GM21737 (cell line): ENCODE measurements around the gene LYSMD1.

Source experiments
- ATAC-seq: cut with Tn5 transposase; IDR thresholded peaks from one replicate; pipeline ENCODE4 v1.9.1; 2021; ENCODE audit warnings: mild to moderate bottlenecking, moderate library complexity; ENCODE audit not compliant: unreplicated experiment

LYSMD1 gene

GRCh38 chr1:151176514-151177045 lies 10.9 kb upstream of the LYSMD1 start:
- no peak for ATAC-seq

- ATAC-seq: no peak
These were observed 10.2 kb upstream of the LYSMD1 start, which contains the start of gene TMOD4 for GRCh38 chr1:151175863-151176262. TSS of gene TMOD4 (minus strand) at chr1:151175981. CDS start at chr1:151174875, 1,106 bp downstream.

DNA sequence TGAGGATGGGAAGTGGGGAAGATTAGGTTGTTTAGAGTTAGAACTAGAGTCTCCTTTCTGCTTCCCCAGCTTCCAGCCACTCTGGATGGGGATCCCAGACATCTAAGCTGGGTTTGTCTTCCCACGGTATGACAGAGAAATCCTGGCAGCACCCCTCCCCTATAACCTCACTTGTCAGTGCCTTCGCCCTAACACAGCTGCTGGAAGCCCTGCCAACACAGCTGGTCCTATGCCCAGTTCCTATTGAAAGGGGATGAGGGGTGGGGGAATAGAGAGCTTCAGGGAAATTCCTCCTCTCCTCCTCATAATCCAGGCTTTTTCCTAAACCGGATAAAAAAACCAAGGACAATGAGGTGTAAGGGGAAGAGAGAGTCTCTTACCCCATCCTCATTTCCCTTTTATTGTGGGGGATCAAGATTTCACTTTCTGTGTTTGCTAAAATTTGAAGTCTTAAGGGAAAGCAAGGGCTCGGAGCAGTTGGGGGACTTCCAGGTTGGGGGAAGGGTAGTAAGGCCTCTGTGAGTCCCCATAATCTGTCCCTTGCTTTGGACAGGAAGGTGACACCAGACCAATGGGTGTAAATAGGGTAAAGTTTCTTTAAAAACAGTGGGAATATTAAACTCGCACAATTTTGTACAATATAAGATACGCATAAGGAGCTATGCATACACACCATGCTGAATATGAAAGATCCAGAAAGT lies 9.5 kb upstream of the LYSMD1 start:
- no peak for ATAC-seq

DNA sequence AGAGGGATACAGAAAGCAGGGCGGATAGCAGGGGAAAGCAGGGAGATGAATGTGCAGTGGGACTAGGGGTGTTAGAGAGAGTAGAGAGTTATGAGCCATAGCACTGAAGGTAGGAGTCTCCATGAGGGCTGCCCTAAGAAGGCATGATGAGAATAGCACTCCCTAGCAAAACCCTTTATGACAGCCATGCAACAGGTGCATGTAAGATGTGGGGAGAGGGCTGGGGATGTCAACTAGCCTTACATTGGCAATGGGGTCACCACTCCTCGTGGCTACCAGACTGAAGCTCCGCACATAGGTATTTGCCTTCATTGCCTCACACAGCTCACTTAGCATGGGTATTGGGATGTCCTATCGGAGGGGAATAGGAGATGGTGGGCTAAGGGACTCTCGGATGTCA lies 5.5 kb upstream of the LYSMD1 start:
- ATAC-seq: no peak

DNA sequence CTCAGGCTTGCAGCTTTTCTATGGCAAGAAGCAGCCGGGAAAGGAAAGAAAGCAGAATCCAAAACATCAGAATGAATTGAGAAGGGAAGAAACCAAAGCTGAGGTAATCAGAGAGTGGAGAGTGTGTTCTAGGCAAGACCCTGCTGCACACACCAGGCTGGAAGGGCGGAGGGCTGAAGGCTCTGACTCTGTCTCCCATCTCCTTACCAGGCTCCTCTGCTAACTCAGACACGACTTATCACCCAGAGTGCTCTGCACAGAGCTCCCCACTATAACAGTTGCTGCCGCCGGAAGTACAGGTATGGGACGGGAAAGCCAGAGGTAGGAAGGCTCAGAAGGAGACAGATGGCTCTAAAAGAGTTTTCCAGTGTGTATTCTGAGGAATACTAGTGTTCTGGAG lies 1.4 kb upstream of the LYSMD1 start:
- no peak for ATAC-seq

- no peak for ATAC-seq
These were observed 829 bp upstream of the LYSMD1 start for GRCh38 chr1:151166505-151166956.

DNA sequence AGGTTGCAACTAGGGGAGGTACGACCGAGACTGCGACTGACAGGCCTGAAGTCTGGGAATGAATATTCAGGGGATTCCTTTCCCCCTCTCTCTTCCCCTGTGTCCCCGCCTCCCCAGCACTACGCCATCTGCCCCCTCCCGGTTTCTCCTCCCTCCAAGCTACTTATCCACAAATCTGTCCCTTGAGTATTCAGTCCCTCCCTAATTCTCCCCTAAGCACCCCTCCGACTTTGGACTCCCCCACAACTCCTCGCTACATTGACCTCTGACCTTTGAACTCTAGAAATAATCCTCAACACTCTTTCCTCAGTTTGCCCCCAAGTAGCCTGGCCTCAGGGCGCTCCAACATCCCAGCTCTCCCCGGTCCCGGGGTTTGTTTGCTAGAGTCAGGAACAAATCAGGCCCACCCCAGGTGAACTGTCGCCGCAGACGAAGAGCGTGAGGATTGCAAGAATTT lies 393 bp downstream of the LYSMD1 start:
- no peak for ATAC-seq

GRCh38 chr1:151164732-151165280 lies 896 bp downstream of the LYSMD1 start:
- ATAC-seq: no peak

GRCh38 chr1:151159373-151159772 lies 6.3 kb downstream of the LYSMD1 start:
- no peak for ATAC-seq

GRCh38 chr1:151158751-151159251 lies 6.9 kb downstream of the LYSMD1 start:
- ATAC-seq: no peak

- ATAC-seq: no peak
These were observed 7.4 kb downstream of the LYSMD1 start for GRCh38 chr1:151158326-151158725.

GRCh38 chr1:151157067-151157531 lies 8.6 kb downstream of the LYSMD1 start:
- ATAC-seq: no peak

- ATAC-seq: peak; percentile 59
These were observed 9.2 kb downstream of the LYSMD1 start, which contains the start of gene TNFAIP8L2 for GRCh38 chr1:151156515-151156819. TSS of gene TNFAIP8L2 (plus strand) at chr1:151156649. CDS start at chr1:151158698, 2,049 bp downstream.

DNA sequence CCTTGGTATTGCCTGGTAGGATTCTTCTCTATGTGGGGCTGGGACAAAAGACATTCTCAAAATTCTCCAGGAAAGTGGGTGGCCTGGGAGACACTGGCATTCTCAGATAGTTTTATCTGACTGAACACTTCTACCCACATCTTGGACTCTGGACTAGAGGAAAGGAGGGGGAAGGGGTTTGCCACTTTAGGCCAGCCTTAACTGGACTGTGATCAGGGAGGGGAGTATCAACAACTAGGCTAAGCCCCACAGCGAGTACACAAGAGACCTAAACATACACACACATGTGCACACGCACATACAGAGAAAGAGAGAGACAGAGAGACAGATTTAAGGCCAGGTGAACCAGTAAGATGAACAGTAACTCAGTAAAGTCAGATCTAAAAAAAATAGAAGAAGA lies 18.0 kb downstream of the LYSMD1 start:
- ATAC-seq: no peak

DNA sequence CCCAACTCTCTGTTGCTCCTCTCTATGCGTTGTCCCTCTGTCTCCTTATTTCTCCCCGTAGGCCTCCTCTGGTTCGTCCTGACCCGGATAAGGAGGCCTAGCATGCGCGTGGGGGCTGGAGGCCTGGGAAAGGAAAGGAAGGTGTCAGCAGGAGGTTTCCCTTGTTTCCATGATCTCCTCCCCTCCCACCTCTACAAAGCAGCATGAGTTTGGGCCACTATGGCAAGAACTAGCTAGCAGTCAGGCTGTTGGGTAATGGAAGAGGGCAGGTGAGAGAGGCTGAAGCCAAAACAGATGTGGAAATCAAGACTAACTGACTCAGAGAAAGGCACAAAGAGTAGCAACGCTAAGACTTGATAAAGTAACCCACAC lies 18.6 kb downstream of the LYSMD1 start:
- no peak for ATAC-seq

DNA sequence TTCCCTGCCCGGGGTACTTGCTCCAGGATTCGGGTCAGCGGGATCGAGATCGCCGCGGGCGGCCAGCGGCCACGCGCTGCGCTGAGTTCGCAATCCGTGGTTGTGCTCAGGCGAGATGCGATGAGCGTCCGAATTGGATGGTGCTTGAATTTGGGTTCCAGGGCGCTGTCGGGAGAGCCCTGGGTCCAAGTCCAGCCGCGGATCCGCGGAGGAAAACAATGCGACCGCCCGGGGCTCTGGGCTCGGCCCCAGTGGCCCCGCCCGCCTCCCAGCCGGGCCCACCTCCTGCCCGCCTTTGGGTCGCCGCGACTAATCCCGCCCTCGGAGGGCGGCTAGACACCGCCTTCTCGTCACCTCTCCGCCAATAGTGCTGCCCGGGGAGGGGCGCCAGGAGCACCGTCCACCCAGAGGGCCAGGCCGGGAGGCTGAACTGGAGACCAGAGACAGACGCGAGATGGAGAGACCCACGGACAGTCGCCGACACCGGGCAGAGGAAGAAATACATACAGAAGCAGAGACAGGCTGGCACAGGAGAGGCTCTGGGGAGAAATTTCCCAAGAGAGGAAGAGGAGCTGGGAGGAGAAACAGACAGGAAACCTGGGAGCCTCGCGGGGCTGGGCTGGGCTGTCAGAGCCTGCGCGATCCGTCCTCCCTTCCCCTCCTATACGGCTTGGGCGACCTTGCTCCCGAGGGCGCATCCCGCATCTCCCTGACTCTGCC lies 19.1 kb downstream of the LYSMD1 start, which contains the start of gene SEMA6C:
Gene SEMA6C, minus strand, starts transcription at position 220 of the 720 bp plus-strand sequence. CDS start 4,010 bp downstream, outside the sequence.
- ATAC-seq: peak; percentile 98

- no peak for ATAC-seq
These were observed 19.7 kb downstream of the LYSMD1 start for GRCh38 chr1:151146072-151146411.

- ATAC-seq: no peak
These were observed 20.2 kb downstream of the LYSMD1 start for GRCh38 chr1:151145304-151146071.

DNA sequence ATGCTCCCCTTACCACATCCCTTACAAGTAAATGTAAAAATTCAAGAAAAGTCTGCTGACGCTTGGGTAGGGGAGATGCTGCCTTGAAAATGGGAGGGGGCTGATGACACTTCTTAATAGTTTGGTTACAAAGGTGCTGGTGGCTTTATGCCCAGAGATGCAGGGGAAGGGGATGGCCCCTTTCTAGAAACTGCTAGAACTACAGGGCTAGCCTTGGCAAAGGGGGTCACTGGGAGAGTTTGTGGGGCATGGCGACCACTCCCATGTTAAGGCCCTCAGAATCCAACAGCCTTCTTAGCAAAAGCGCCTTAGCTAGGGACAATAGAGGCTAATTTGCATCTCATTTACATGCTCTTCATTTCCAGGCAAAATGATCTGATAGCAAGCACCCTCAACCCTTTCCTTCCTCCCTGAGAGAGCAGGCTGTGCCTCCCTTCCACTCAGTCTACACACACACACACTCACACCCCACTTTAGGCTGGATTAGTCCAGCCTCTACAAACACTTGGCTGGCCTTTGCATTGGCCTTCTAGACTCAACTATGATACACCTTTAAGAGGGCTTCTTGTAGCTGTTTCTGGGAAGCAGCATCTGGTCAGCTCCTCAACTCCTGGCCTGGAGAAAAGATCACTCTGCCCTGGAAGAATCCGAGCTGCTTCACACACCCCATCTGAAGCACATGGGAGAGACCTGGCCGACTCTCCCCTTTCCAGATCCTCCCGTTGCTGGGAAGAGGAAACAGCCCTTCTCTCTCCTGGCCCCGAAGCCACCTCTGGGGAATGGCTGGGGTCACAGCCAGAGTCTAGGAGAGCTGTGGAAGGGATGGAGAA lies 21.0 kb downstream of the LYSMD1 start:
- ATAC-seq: no peak

DNA sequence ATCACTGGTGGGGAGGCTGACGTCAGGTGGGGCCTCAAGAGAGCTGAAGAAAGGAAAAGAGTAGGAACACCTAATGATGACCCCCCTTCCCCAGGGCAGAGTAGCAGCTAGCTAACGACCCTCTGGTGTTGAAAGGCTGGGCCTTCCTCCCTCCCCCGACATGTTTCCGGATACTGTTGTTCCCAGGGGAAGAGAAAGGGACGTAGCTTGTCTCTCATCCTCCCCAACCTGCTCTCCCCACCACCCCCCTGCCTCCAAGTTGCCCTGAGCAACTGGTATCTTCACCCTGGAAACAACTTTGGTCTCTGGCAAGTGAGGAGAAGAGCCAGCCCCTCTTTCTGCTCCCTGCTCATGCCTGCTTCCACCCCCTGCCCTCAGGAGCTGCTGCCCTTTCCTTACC lies 21.7 kb downstream of the LYSMD1 start:
- ATAC-seq: no peak
